SK-N-SH (cell line): ENCODE results near the gene FDPS. TPM values are rescaled to one million over a fixed set of nuclear protein-coding genes. Genes with fewer than 3 reads are reported as not detected.

Experiments
- CTCF ChIA-PET: fragments of 300-600, 350-600 bp; formaldehyde crosslinking; extraction: SDS; loops from one replicate; lab custom pipeline; 2021; lab: Yijun Ruan, JAX
- POLR2A ChIA-PET: fragments of 350-600 bp; sonication (Branson Sonifier 250); formaldehyde crosslinking; extraction: SDS; loops from one replicate; lab custom pipeline; 2020; ENCODE audit warnings: antibody characterized with exemption, inconsistent platforms; lab: Yijun Ruan, JAX
- DNase-seq: peaks from one replicate; pipeline ENCODE4 v3.0.0; 2012
- H2AFZ ChIP-seq: fragments of 200-600 bp; sonication (generic); 2 replicates; pipeline ENCODE4 v1.8.1; 2016; ENCODE audit warnings: antibody characterized with exemption, mild to moderate bottlenecking, low read depth
- H3F3A ChIP-seq: fragments of 200-600 bp; sonication (generic); replicated peaks from 2 replicates; pipeline ENCODE3; 2016; ENCODE audit warnings: antibody characterized with exemption, mild to moderate bottlenecking; ENCODE audit not compliant: insufficient read depth
- H3K27ac ChIP-seq, 2 experiments: fragments of 200-500 bp in 1 of 2; fragments of 200-600 bp in 1 of 2; sonication (Bioruptor generic) in 1 of 2; sonication (generic), shearing (Covaris generic) in 1 of 2; 2 replicates each; pipeline versions ENCODE4 v1.5.1 to v1.6.1; 2014 to 2016; ENCODE audit warnings: low read depth in 2 of 2, inconsistent platforms in 1 of 2, low read length in 1 of 2, mild to moderate bottlenecking in 1 of 2, mixed read lengths in 1 of 2
- H3K27me3 ChIP-seq: fragments of 200-600 bp; sonication (generic), shearing (Covaris generic); 2 replicates; pipeline ENCODE4 v1.6.1; 2016; ENCODE audit warnings: mixed run types; ENCODE audit not compliant: insufficient read depth
- H3K36me3 ChIP-seq, 2 experiments: fragments of 200-500 bp in 1 of 2; fragments of 200-600 bp in 1 of 2; sonication (Bioruptor generic) in 1 of 2; sonication (generic) in 1 of 2; replicated peaks in 1 of 2; 2 replicates each; pipeline versions ENCODE3 to v1.5.1; 2014 to 2016; ENCODE audit warnings: low read length in 1 of 2, mild to moderate bottlenecking in 1 of 2; ENCODE audit not compliant: insufficient read depth in 2 of 2, control insufficient read depth in 1 of 2
- H3K4me1 ChIP-seq, 2 experiments: fragments of 200-500 bp in 1 of 2; fragments of 200-600 bp in 1 of 2; sonication (Bioruptor generic) in 1 of 2; sonication (generic), shearing (Covaris generic) in 1 of 2; 2 replicates each; pipeline versions ENCODE4 v1.5.1 to v1.6.1; 2014 to 2016; ENCODE audit warnings: low read depth in 1 of 2, low read length in 1 of 2, mixed run types in 1 of 2; ENCODE audit not compliant: insufficient read depth in 2 of 2, control insufficient read depth in 1 of 2
- H3K4me2 ChIP-seq: fragments of 200-600 bp; sonication (generic), shearing (Covaris generic); 2 replicates; pipeline ENCODE4 v1.6.1; 2017; ENCODE audit warnings: mixed run types
- H3K4me3 ChIP-seq, 2 experiments: fragments of 200-500 bp in 1 of 2; fragments of 200-600 bp in 1 of 2; sonication (Bioruptor generic) in 1 of 2; sonication (generic), shearing (Covaris generic) in 1 of 2; 2 replicates each; pipeline versions ENCODE4 v1.5.1 to v1.8.1; 2014 to 2016; ENCODE audit warnings: low read depth in 2 of 2, inconsistent platforms in 1 of 2, low read length in 1 of 2, mild to moderate bottlenecking in 1 of 2, mixed read lengths in 1 of 2, moderate library complexity in 1 of 2
- H3K79me2 ChIP-seq: fragments of 200-600 bp; sonication (generic); 2 replicates; pipeline ENCODE4 v1.8.1; 2017; ENCODE audit warnings: mild to moderate bottlenecking; ENCODE audit not compliant: insufficient read depth
- H3K9ac ChIP-seq: fragments of 200-600 bp; sonication (generic); 2 replicates; pipeline ENCODE4 v1.6.1; 2017; ENCODE audit warnings: mixed run types
- H3K9me2 ChIP-seq: fragments of 200-600 bp; sonication (generic); 2 replicates; pipeline ENCODE4 v1.6.1; 2017; ENCODE audit warnings: mixed run types
- H3K9me3 ChIP-seq: fragments of 200-600 bp; sonication (generic); 2 replicates; pipeline ENCODE4 v1.6.1; 2017; ENCODE audit warnings: mixed run types, mild to moderate bottlenecking, moderate library complexity
- H4K20me1 ChIP-seq: fragments of 200-600 bp; sonication (generic); 2 replicates; pipeline ENCODE4 v1.6.1; 2017; ENCODE audit warnings: mild to moderate bottlenecking, mixed run types; ENCODE audit not compliant: insufficient read depth
- CHD2 ChIP-seq: fragments of 150-350 bp; IDR thresholded peaks from 2 replicates; pipeline ENCODE4 v1.6.1; 2018; ENCODE audit warnings: low read length; ENCODE audit not compliant: partially characterized antibody
- EZH2phosphoT487 ChIP-seq: fragments of 200-600 bp; sonication (generic); IDR thresholded peaks from 2 replicates; pipeline ENCODE4 v1.6.1; 2017; ENCODE audit warnings: low read depth, mixed run types, mild to moderate bottlenecking, antibody characterized with exemption, moderate library complexity, borderline replicate concordance
- FOXJ3 ChIP-seq: sonication (generic); formaldehyde crosslinking; IDR thresholded peaks from 2 replicates; pipeline ENCODE4 v1.5.1; 2020; ENCODE audit warnings: mild to moderate bottlenecking, missing genetic modification reagents
- GATA2 ChIP-seq: sonication (generic); formaldehyde crosslinking; IDR thresholded peaks from 2 replicates; pipeline ENCODE4 v1.5.0; 2020; ENCODE audit warnings: mild to moderate bottlenecking, missing genetic modification reagents
- MAX ChIP-seq: IDR thresholded peaks from 2 replicates; pipeline ENCODE4 v1.4.0; 2012; ENCODE audit warnings: low read depth
- MXI1 ChIP-seq: IDR thresholded peaks from 2 replicates; pipeline ENCODE4 v1.6.1; 2012; ENCODE audit warnings: mild to moderate bottlenecking, low read depth, low read length, improper control_type of control experiment
- RAD21 ChIP-seq: IDR thresholded peaks from 2 replicates; pipeline ENCODE4 v1.6.1; 2012; ENCODE audit warnings: mild to moderate bottlenecking, low read length
- RCOR1 ChIP-seq: fragments of 150-350 bp; IDR thresholded peaks from 2 replicates; pipeline ENCODE4 v1.6.1; 2017; ENCODE audit warnings: antibody characterized with exemption, low read length
- RXRA ChIP-seq: IDR thresholded peaks from 2 replicates; pipeline ENCODE4 v1.4.0; 2012; ENCODE audit warnings: low read depth, mild to moderate bottlenecking, borderline replicate concordance
- SIN3A ChIP-seq: IDR thresholded peaks from 2 replicates; pipeline ENCODE4 v1.6.1; 2012; ENCODE audit warnings: low read depth, mild to moderate bottlenecking, low read length, moderate library complexity, borderline replicate concordance
- TEAD4 ChIP-seq: IDR thresholded peaks from 2 replicates; pipeline ENCODE4 v1.4.0; 2012; ENCODE audit warnings: mild to moderate bottlenecking, borderline replicate concordance; ENCODE audit not compliant: insufficient read depth
- YY1 ChIP-seq: IDR thresholded peaks from 2 replicates; pipeline ENCODE4 v1.4.0; 2012; ENCODE audit warnings: low read depth, mild to moderate bottlenecking
- WGBS: methylation state at CpG from one replicate; pipeline ENCODE4 v1.1.6; 2017; ENCODE audit warnings: low lambda C conversion rate; 5-methylcytosine and 5-hydroxymethylcytosine counted together
- polyA plus RNA-seq, 3 experiments: library from polyadenylated mRNA; depleted of rRNA; stranded (reverse); fragments of >200 nt; gene quantifications; 2 replicates each; pipeline ENCODE4 v1.2.3, GENCODE V29; 2012
- TF ChIP-seq, protein P1 (sequence below): IDR thresholded peaks from 2 replicates; pipeline ENCODE4 v1.4.0; 2012; ENCODE audit warnings: low read depth, borderline replicate concordance
- TF ChIP-seq, protein P2 (sequence below): fragments of 150-350 bp; IDR thresholded peaks from 2 replicates; pipeline ENCODE4 v1.6.1; 2016; ENCODE audit warnings: mild to moderate bottlenecking, low read depth, low read length

FDPS gene
- polyA plus RNA-seq, 1 of the 3 experiments (the other 2 are of a cell fraction) = 126 TPM

DNA sequence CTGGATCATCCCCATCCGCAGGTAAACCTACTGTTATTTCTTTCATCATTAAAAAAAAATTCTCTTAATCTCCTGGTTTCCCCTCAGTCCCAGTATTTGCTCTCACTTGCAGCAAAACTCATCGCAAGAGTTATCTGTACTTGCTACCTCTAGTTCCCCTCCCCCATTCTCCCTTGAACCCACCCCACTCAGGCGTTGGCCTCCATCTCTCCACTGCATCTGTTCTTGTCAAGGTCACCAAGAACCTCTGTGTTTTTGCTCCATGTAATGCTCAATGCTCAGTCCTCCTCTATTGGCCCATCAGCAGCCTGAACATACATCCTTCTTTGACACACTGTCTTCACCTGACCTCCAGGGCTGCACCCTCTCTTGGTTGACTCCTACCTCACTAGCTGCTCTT lies 12.0 kb upstream of the FDPS start:
- TF ChIP-seq, protein P1, sequence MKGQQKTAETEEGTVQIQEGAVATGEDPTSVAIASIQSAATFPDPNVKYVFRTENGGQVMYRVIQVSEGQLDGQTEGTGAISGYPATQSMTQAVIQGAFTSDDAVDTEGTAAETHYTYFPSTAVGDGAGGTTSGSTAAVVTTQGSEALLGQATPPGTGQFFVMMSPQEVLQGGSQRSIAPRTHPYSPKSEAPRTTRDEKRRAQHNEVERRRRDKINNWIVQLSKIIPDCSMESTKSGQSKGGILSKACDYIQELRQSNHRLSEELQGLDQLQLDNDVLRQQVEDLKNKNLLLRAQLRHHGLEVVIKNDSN = no peak
- TF ChIP-seq GATA2 (CRISPR knock-in tag) (no peak), RCOR1 (no peak), MAX (no peak), CHD2 (no peak), RAD21 (no peak), YY1 (no peak), FOXJ3 (CRISPR knock-in tag) (no peak), SIN3A (no peak), TEAD4 (no peak), MXI1 (no peak)
- Histone ChIP-seq H3K9me3 (no peaks in the 10 kb centered on the region), H4K20me1 (no peaks in the 10 kb centered on the region), H3K36me3 (no peaks in the 10 kb centered on the region), H3K9ac (no peak overlapping the region), H3F3A (no peaks in the 10 kb centered on the region), H3K4me2 (no peak overlapping the region), H3K27me3 (no peaks in the 10 kb centered on the region), H3K9me2 (no peaks in the 10 kb centered on the region), H3K27ac (no peak overlapping the region), H3K4me3 (no peak overlapping the region), H3K79me2 (no peaks in the 10 kb centered on the region), H2AFZ (no peak overlapping the region), H3K4me1 (no peaks in the 10 kb centered on the region)
- WGBS = 67% methylated on average over 3 of the region's 3 CpGs
- ChIA-PET CTCF (interaction anchor here (1.3 kb wide), 1 partner anchor 11 kb away, joined by 6 read pairs; the partner anchor contains the start of gene FDPS), POLR2A (no interaction called here)
- DNase-seq = no peak

DNA sequence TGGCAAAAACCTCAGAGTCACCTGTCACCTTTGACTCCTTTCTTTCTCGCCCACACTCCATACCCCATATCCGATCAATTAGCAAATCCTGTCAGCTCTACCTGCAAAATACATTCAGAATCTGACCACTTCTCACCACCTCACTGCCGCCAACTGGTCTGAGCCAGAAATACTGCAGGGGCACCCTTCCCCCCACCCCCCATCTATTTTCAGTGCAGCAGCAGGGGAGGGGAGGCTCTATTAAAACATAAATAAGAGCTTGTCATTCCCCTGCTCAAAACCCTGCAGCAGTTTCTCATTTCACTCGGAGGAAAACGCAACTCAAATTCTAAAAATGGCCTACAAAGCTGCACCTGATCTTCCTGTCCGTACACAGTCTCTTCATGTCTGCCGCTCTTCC lies 11.3 kb upstream of the FDPS start:
- 83% methylated on average over 7 of the region's 7 CpGs for WGBS
- Histone ChIP-seq H3K36me3 (no peaks in the 10 kb centered on the region), H3K27ac (no peak overlapping the region), H3K9ac (no peak overlapping the region), H3F3A (no peaks in the 10 kb centered on the region), H2AFZ (no peak overlapping the region), H3K4me3 (no peak overlapping the region), H3K27me3 (no peaks in the 10 kb centered on the region), H3K9me3 (no peaks in the 10 kb centered on the region), H4K20me1 (no peaks in the 10 kb centered on the region), H3K4me2 (no peak overlapping the region), H3K79me2 (no peaks in the 10 kb centered on the region), H3K9me2 (no peaks in the 10 kb centered on the region), H3K4me1 (no peaks in the 10 kb centered on the region)
- ChIA-PET CTCF (interaction anchor here (0.8 to 1.3 kb wide), 2 partner anchors 11 to 26 kb away, joined by 3 to 6 read pairs; partner anchors contain the start of gene FDPS), POLR2A (no interaction called here)
- TF ChIP-seq, protein P2, sequence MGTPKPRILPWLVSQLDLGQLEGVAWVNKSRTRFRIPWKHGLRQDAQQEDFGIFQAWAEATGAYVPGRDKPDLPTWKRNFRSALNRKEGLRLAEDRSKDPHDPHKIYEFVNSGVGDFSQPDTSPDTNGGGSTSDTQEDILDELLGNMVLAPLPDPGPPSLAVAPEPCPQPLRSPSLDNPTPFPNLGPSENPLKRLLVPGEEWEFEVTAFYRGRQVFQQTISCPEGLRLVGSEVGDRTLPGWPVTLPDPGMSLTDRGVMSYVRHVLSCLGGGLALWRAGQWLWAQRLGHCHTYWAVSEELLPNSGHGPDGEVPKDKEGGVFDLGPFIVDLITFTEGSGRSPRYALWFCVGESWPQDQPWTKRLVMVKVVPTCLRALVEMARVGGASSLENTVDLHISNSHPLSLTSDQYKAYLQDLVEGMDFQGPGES = no peak
- TF ChIP-seq MXI1 (no peak), EZH2phosphoT487 (no peak), RXRA (no peak)
- no peak for DNase-seq
